ENCODE measurements around the gene TRUB2.

GRCh38 chr9:128358090-128358489 lies 35.8 kb upstream of the TRUB2 start:
- TF ChIP-seq KAT7 (CRISPR knock-in tag; IDR thresholded peaks at IDR 0.05; ENCODE audit: borderline replicate concordance): no peak
- TF ChIP-seq POLR2AphosphoS2 (IDR thresholded peaks at IDR 0.05; ENCODE audit: low read depth, low read length): no peak
- TF ChIP-seq, protein P1, sequence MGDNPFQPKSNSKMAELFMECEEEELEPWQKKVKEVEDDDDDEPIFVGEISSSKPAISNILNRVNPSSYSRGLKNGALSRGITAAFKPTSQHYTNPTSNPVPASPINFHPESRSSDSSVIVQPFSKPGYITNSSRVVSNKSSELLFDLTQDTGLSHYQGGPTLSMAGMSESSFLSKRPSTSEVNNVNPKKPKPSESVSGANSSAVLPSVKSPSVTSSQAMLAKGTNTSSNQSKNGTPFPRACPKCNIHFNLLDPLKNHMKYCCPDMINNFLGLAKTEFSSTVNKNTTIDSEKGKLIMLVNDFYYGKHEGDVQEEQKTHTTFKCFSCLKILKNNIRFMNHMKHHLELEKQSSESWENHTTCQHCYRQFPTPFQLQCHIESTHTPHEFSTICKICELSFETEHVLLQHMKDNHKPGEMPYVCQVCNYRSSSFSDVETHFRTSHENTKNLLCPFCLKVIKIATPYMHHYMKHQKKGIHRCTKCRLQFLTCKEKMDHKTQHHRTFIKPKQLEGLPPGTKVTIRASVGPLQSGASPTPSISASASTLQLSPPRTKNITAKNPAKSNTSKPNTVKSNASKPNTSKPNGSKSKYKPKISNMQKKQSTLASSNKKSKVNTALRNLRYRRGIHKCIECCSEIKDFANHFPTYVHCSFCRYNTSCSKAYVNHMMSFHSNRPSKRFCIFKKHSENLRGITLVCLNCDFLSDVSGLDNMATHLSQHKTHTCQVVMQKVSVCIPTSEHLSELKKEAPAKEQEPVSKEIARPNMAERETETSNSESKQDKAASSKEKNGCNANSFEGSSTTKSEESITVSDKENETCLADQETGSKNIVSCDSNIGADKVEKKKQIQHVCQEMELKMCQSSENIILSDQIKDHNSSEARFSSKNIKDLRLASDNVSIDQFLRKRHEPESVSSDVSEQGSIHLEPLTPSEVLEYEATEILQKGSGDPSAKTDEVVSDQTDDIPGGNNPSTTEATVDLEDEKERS (CRISPR knock-in tag; IDR thresholded peaks at IDR 0.05): no peak
- no peak for TF ChIP-seq TCF7L2 (IDR thresholded peaks at IDR 0.05; ENCODE audit: low read depth, low read length)
- no peak for TF ChIP-seq POLR2A (IDR thresholded peaks at IDR 0.05; ENCODE audit: insufficient read depth in 1 of 2, low read depth in 2 of 2, low read length in 2 of 2)
- TF ChIP-seq, protein P2, sequence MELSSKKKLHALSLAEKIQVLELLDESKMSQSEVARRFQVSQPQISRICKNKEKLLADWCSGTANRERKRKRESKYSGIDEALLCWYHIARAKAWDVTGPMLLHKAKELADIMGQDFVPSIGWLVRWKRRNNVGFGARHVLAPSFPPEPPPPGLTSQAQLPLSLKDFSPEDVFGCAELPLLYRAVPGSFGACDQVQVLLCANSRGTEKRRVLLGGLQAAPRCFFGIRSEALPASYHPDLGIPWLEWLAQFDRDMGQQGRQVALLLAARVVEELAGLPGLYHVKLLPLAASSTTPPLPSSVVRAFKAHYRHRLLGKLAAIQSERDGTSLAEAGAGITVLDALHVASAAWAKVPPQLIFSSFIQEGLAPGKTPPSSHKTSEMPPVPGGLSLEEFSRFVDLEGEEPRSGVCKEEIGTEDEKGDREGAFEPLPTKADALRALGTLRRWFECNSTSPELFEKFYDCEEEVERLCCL (CRISPR knock-in tag; IDR thresholded peaks at IDR 0.05; ENCODE audit: borderline replicate concordance): no peak
- TF ChIP-seq, protein P3, sequence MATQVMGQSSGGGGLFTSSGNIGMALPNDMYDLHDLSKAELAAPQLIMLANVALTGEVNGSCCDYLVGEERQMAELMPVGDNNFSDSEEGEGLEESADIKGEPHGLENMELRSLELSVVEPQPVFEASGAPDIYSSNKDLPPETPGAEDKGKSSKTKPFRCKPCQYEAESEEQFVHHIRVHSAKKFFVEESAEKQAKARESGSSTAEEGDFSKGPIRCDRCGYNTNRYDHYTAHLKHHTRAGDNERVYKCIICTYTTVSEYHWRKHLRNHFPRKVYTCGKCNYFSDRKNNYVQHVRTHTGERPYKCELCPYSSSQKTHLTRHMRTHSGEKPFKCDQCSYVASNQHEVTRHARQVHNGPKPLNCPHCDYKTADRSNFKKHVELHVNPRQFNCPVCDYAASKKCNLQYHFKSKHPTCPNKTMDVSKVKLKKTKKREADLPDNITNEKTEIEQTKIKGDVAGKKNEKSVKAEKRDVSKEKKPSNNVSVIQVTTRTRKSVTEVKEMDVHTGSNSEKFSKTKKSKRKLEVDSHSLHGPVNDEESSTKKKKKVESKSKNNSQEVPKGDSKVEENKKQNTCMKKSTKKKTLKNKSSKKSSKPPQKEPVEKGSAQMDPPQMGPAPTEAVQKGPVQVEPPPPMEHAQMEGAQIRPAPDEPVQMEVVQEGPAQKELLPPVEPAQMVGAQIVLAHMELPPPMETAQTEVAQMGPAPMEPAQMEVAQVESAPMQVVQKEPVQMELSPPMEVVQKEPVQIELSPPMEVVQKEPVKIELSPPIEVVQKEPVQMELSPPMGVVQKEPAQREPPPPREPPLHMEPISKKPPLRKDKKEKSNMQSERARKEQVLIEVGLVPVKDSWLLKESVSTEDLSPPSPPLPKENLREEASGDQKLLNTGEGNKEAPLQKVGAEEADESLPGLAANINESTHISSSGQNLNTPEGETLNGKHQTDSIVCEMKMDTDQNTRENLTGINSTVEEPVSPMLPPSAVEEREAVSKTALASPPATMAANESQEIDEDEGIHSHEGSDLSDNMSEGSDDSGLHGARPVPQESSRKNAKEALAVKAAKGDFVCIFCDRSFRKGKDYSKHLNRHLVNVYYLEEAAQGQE (IDR thresholded peaks at IDR 0.05; ENCODE audit: borderline replicate concordance in 1 of 2, low read depth in 1 of 2, low read length in 2 of 2): no peak
- TF ChIP-seq, protein P4, sequence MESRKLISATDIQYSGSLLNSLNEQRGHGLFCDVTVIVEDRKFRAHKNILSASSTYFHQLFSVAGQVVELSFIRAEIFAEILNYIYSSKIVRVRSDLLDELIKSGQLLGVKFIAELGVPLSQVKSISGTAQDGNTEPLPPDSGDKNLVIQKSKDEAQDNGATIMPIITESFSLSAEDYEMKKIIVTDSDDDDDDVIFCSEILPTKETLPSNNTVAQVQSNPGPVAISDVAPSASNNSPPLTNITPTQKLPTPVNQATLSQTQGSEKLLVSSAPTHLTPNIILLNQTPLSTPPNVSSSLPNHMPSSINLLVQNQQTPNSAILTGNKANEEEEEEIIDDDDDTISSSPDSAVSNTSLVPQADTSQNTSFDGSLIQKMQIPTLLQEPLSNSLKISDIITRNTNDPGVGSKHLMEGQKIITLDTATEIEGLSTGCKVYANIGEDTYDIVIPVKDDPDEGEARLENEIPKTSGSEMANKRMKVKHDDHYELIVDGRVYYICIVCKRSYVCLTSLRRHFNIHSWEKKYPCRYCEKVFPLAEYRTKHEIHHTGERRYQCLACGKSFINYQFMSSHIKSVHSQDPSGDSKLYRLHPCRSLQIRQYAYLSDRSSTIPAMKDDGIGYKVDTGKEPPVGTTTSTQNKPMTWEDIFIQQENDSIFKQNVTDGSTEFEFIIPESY (CRISPR knock-in tag; IDR thresholded peaks at IDR 0.05): no peak
- no peak for TF ChIP-seq BCLAF1 (IDR thresholded peaks at IDR 0.05)
- TF ChIP-seq CCDC6 (CRISPR knock-in tag; IDR thresholded peaks at IDR 0.05): no peak
- TF ChIP-seq FIP1L1 (IDR thresholded peaks at IDR 0.05; ENCODE audit: borderline replicate concordance, insufficient read depth, low read depth, low read length): no peak
- TF ChIP-seq, protein P5, sequence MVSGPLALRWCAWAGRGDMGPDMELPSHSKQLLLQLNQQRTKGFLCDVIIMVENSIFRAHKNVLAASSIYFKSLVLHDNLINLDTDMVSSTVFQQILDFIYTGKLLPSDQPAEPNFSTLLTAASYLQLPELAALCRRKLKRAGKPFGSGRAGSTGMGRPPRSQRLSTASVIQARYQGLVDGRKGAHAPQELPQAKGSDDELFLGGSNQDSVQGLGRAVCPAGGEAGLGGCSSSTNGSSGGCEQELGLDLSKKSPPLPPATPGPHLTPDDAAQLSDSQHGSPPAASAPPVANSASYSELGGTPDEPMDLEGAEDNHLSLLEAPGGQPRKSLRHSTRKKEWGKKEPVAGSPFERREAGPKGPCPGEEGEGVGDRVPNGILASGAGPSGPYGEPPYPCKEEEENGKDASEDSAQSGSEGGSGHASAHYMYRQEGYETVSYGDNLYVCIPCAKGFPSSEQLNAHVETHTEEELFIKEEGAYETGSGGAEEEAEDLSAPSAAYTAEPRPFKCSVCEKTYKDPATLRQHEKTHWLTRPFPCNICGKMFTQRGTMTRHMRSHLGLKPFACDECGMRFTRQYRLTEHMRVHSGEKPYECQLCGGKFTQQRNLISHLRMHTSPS (CRISPR knock-in tag; IDR thresholded peaks at IDR 0.05; ENCODE audit: low read depth): no peak
- TF ChIP-seq PHF21A (CRISPR knock-in tag; IDR thresholded peaks at IDR 0.05): no peak
- TF ChIP-seq JUND (CRISPR knock-in tag; IDR thresholded peaks at IDR 0.05): no peak
